ENCODE results near the gene CNBP. TPM values are rescaled to one million over a fixed set of nuclear protein-coding genes. Genes with fewer than 3 reads are reported as not detected.
"Not testable (repeated sequence)": the region's sequence is repeated elsewhere in the genome, so short reads cannot be mapped to it uniquely, and the experiment has no call there.

Gene CNBP
- total and polyA plus RNA-seq, 2 donors (not counting 3 experiments of a cell fraction or from before 2014, with no cell fraction given) = 196 to 205 TPM

DNA sequence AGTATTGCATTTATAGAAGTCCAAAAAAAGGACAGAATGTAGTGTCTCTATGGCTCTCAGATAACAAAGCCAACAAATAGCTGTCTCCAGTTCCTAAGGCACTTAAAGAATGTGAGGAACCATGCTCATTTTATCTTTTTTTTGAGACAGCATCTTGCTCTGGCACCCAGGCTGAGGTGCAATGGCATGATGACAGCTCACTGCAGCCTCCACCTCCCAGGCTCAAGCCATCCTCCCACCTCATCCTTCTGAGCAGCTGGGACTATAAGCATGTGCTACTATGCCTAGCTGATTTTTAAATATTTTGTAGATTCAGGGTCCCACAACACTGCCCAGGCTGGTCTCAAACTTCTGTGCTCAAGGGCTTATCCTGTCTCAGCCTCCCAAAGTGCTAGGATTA, 38.9 kb downstream of the CNBP start:
- H3K4me2 ChIP-seq (ENCODE audit: insufficient read depth, low read length) = no peak overlapping the region
- no peak overlapping the region for H3K27ac ChIP-seq (ENCODE audit: insufficient read depth, low read depth, low read length)
- no peaks in the 10 kb centered on the region for H4K20me1 ChIP-seq (replicated peaks; ENCODE audit: control insufficient read depth, extremely low read depth, insufficient read depth, low read length)
- H3K4me1 ChIP-seq (ENCODE audit: control insufficient read depth, extremely low read depth, insufficient read depth, low read length) = no peaks in the 10 kb centered on the region
- H3K9me1 ChIP-seq (replicated peaks; ENCODE audit: control insufficient read depth, extremely low read depth, insufficient read depth, low read length) = no peaks in the 10 kb centered on the region
- TF ChIP-seq, protein P1, sequence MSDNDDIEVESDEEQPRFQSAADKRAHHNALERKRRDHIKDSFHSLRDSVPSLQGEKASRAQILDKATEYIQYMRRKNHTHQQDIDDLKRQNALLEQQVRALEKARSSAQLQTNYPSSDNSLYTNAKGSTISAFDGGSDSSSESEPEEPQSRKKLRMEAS (IDR thresholded peaks at IDR 0.05; ENCODE audit: insufficient read depth, insufficient read length) = no peak
- no peaks in the 10 kb centered on the region for H3K79me2 ChIP-seq (ENCODE audit: control insufficient read depth, insufficient read depth, low read length)
- no peak for DNase-seq (ENCODE audit: low read depth, low spot score)
- CTCF ChIA-PET = interaction anchor here (1.6 to 6.9 kb wide), 2 partner anchors 101 to 174 kb away, joined by 4 to 32 read pairs; no protein-coding TSS in a partner anchor
- dilution Hi-C loops (cut with MboI; ENCODE audit: extremely low pct_ligation_motif_present, low sequenced_read_pairs) = no loop called here
- POLR2A ChIA-PET = no interaction called here
- intact Hi-C loops (cut with micrococcal nuclease) = no loop called here
- no peak overlapping the region for H3K4me3 ChIP-seq (replicated peaks in 1 of 3; ENCODE audit: insufficient read depth in 1 of 3, low read depth in 1 of 3, low read length in 3 of 3)
- no peak overlapping the region for H2AFZ ChIP-seq (ENCODE audit: low read depth, low read length)
- H3K27me3 ChIP-seq (ENCODE audit: control insufficient read depth in 2 of 2, insufficient read depth in 2 of 2, low read length in 2 of 2) = no peaks in the 10 kb centered on the region
- no peaks in the 10 kb centered on the region for H3K9me3 ChIP-seq (replicated peaks; ENCODE audit: control insufficient read depth, insufficient read depth, low read length)
- FAIRE-seq = no peak
- no peak overlapping the region for H3K9ac ChIP-seq (replicated peaks; ENCODE audit: extremely low read depth, insufficient read depth, low read length)
- H3K36me3 ChIP-seq (ENCODE audit: control insufficient read depth in 2 of 2, extremely low read depth in 1 of 2, insufficient read depth in 2 of 2, low read length in 2 of 2) = peaks cover 3 to 8% of the 10 kb centered on the region in 2 experiments
- no TSS peak for BruUV-seq (replicated peaks)

DNA sequence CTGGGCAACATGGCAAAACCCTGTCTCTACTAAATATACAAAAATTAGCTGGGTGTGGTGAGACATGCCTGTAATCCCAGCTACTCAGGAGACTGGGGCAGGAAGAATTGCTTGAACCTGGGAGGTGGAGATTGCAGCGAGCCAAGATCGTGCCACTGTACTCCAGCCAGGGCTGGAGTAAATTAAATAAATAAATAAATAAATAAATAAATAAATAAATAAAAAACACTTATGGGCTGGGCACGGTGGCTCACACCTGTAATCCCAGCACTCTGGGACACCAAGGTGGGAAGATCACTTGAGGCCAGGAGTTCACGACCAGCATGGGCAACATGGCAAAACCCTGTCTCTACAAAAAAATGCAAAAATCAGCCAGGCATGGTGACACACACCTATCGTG, 42.7 kb downstream of the CNBP start:
- H4K20me1 ChIP-seq (replicated peaks; ENCODE audit: control insufficient read depth, extremely low read depth, insufficient read depth, low read length); dilution Hi-C loops (cut with MboI; ENCODE audit: extremely low pct_ligation_motif_present, low sequenced_read_pairs); FAIRE-seq; BruUV-seq (replicated peaks); H2AFZ ChIP-seq (ENCODE audit: low read depth, low read length); H3K79me2 ChIP-seq (ENCODE audit: control insufficient read depth, insufficient read depth, low read length); intact Hi-C loops (cut with micrococcal nuclease); POLR2A ChIA-PET; DNase-seq (ENCODE audit: low read depth, low spot score); H3K36me3 ChIP-seq (ENCODE audit: control insufficient read depth in 2 of 2, extremely low read depth in 1 of 2, insufficient read depth in 2 of 2, low read length in 2 of 2); H3K4me1 ChIP-seq (ENCODE audit: control insufficient read depth, extremely low read depth, insufficient read depth, low read length); H3K4me3 ChIP-seq (replicated peaks in 1 of 3; ENCODE audit: insufficient read depth in 1 of 3, low read depth in 1 of 3, low read length in 3 of 3); H3K9me1 ChIP-seq (replicated peaks; ENCODE audit: control insufficient read depth, extremely low read depth, insufficient read depth, low read length); H3K9ac ChIP-seq (replicated peaks; ENCODE audit: extremely low read depth, insufficient read depth, low read length); H3K9me3 ChIP-seq (replicated peaks; ENCODE audit: control insufficient read depth, insufficient read depth, low read length); H3K27ac ChIP-seq (ENCODE audit: insufficient read depth, low read depth, low read length); H3K4me2 ChIP-seq (ENCODE audit: insufficient read depth, low read length); H3K27me3 ChIP-seq (ENCODE audit: control insufficient read depth in 2 of 2, insufficient read depth in 2 of 2, low read length in 2 of 2): not testable (repeated sequence)
- CTCF ChIA-PET = interaction anchor here (2.5 kb wide), 1 partner anchor 170 kb away, joined by 9 read pairs; no protein-coding TSS in a partner anchor

All from endothelial cell of umbilical vein (primary cell).